Measurements from ENCODE around the gene UPF1. TPM values are rescaled to one million over a fixed set of nuclear protein-coding genes. Genes with fewer than 3 reads are reported as not detected.
A peak's percentile ranks its signal among the peaks of the same experiment; 100 is the strongest.

UPF1 gene
- total and polyA plus RNA-seq, 3 experiments from 2014 or later, result 24.6 to 97.2 (median 96.8) TPM

DNA sequence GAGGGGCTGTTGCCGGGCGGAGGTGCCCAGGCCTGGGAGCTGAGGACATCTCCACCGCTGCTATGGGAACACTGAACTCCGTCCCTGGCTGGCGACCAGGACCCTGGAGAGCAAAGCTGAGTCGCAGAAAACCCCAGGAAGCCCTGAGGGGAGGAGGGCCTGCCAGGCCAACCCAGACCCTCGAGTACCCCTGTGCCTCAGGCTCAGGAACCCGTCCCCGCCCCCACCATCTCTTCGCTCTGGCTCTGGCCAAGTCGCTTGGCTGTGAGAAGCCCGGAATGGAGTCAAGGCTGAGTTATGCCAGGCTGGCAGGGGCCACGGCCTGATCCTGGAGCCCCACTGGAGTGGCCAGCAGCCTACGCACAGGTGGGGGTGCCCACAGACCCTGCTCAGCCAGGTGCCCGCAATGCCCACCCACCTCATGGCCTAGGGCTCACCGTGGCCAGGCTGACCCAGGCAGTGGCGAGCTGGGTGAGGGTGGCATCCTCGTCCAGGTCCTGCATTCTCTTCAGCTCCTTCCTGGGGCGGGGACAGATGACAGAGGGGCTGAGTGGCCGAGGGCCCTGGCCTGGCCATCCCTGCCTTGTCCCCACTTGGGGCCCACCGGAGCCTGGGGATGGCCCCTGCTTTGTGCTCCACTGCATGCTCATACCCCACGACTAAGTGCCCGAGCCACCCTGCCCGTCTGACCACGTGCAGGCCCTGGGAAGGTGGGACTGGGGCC lies 72.7 kb downstream of the UPF1 start:
- Histone ChIP-seq H3K9me3 (ENCODE audit: low read length) (no peaks in the 10 kb centered on the region), H3K27ac (ENCODE audit: low read depth, low read length) (no peak overlapping the region), H3K27me3 (ENCODE audit: insufficient read depth, low read length, poor library complexity, severe bottlenecking) (no peaks in the 10 kb centered on the region), H3K36me3 (ENCODE audit: insufficient read depth, low read length) (peaks cover 26% of the 10 kb centered on the region), H3K4me3 (ENCODE audit: low read length) (no peak overlapping the region), H3K4me1 (ENCODE audit: insufficient read depth, low read length) (no peaks in the 10 kb centered on the region)
- POLR2A ChIA-PET, result no interaction called here
- Mint-ChIP-seq H3K4me3 (no peak overlapping the region), H3K27ac (no peak overlapping the region), H3K36me3 (peaks cover 0 to 78% (median 2%) of the 10 kb centered on the region in 3 donors), H3K4me1 (no peaks in the 10 kb centered on the region), H3K27me3 (no peaks in the 10 kb centered on the region), H3K9me3 (no peaks in the 10 kb centered on the region)
- CTCF ChIA-PET, result no interaction called here
- DNase-seq, result no peak

- DNase-seq, result no peak
- POLR2A ChIA-PET, result no interaction called here
- no peak overlapping the region for H3K4me3 ChIP-seq (ENCODE audit: low read length)
- Mint-ChIP-seq H3K4me3 (no peak overlapping the region), H3K27ac (no peak overlapping the region), H3K4me1 (peaks cover 0 to 2% (median 0%) of the 10 kb centered on the region in 3 donors), H3K9me3 (no peaks in the 10 kb centered on the region), H3K36me3 (peaks cover 0 to 78% (median 6%) of the 10 kb centered on the region in 3 donors), H3K27me3 (no peaks in the 10 kb centered on the region)
- H3K27ac ChIP-seq (ENCODE audit: low read depth, low read length), result no peak overlapping the region
- CTCF ChIA-PET, result no interaction called here
- no peaks in the 10 kb centered on the region for H3K27me3 ChIP-seq (ENCODE audit: insufficient read depth, low read length, poor library complexity, severe bottlenecking)
- no peaks in the 10 kb centered on the region for H3K9me3 ChIP-seq (ENCODE audit: low read length)
- H3K4me1 ChIP-seq (ENCODE audit: insufficient read depth, low read length), result no peaks in the 10 kb centered on the region
- H3K36me3 ChIP-seq (ENCODE audit: insufficient read depth, low read length), result peaks cover 26% of the 10 kb centered on the region
Measured at GRCh38 chr19:18905058-18905456, 73.3 kb downstream of the UPF1 start.

DNA sequence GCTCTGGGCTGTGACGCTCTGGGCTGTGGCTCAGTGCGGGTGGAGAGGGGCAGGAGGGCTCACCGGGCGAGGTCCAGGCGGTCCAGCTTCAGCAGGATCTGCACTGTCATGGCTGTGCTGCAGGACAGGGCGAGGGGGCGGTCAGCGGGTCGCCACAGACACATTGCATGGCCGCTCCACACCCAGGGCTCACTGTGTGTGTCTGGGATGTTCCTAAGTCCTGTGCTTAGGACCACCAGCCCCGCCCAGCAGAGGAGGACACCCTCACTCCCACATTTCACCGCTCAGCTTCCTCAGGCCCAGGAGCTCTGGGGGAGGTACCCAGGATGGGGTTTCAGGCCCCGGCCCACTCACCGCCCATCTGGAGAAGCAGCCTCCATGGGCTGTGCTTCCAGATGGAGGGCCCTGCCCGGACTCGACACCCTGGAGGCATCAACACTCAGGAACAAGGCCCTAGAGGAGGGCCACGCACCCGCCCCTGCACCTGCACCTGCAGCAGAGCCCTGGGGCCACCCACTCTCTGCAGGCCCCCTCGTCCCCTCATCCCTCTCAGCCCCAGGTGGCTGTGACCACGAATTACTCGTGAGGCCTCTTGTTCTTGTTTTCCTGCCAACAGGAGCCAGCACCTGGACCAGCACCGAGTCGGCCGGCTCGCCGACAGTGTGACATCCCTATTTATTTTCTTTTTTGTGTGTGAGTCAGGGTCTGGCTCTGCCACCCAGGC lies 73.9 kb downstream of the UPF1 start:
- no peaks in the 10 kb centered on the region for H3K9me3 Mint-ChIP-seq
- no peak overlapping the region for H3K27ac Mint-ChIP-seq
- no peak overlapping the region for H3K27ac ChIP-seq (ENCODE audit: low read depth, low read length)
- DNase-seq, result no peak
- H3K36me3 Mint-ChIP-seq, result peaks cover 0 to 75% (median 6%) of the 10 kb centered on the region in 3 donors
- H3K4me1 Mint-ChIP-seq, result peaks cover 0 to 2% (median 0%) of the 10 kb centered on the region in 3 donors
- ChIA-PET CTCF (no interaction called here), POLR2A (no interaction called here)
- H3K4me3 ChIP-seq (ENCODE audit: low read length), result no peak overlapping the region
- peaks cover 26% of the 10 kb centered on the region for H3K36me3 ChIP-seq (ENCODE audit: insufficient read depth, low read length)
- H3K27me3 ChIP-seq (ENCODE audit: insufficient read depth, low read length, poor library complexity, severe bottlenecking), result no peaks in the 10 kb centered on the region
- H3K27me3 Mint-ChIP-seq, result no peaks in the 10 kb centered on the region
- H3K4me1 ChIP-seq (ENCODE audit: insufficient read depth, low read length), result no peaks in the 10 kb centered on the region
- H3K4me3 Mint-ChIP-seq, result peak overlapping the region in 1 of 7 donors; percentile 24
- H3K9me3 ChIP-seq (ENCODE audit: low read length), result no peaks in the 10 kb centered on the region

- H3K27ac Mint-ChIP-seq, result no peak overlapping the region
- no peak overlapping the region for H3K4me3 ChIP-seq (ENCODE audit: low read length)
- peaks cover 0 to 2% (median 0%) of the 10 kb centered on the region in 3 donors for H3K4me1 Mint-ChIP-seq
- H3K27me3 ChIP-seq (ENCODE audit: insufficient read depth, low read length, poor library complexity, severe bottlenecking), result no peaks in the 10 kb centered on the region
- H3K4me1 ChIP-seq (ENCODE audit: insufficient read depth, low read length), result no peaks in the 10 kb centered on the region
- no peak for DNase-seq
- H3K27ac ChIP-seq (ENCODE audit: low read depth, low read length), result no peak overlapping the region
- H3K27me3 Mint-ChIP-seq, result no peaks in the 10 kb centered on the region
- no peak overlapping the region for H3K4me3 Mint-ChIP-seq
- H3K9me3 ChIP-seq (ENCODE audit: low read length), result no peaks in the 10 kb centered on the region
- H3K9me3 Mint-ChIP-seq, result no peaks in the 10 kb centered on the region
- H3K36me3 ChIP-seq (ENCODE audit: insufficient read depth, low read length), result peaks cover 26% of the 10 kb centered on the region
- H3K36me3 Mint-ChIP-seq, result peaks cover 0 to 72% (median 4%) of the 10 kb centered on the region in 3 donors
- ChIA-PET POLR2A (no interaction called here), CTCF (no interaction called here)
Measured at GRCh38 chr19:18906605-18907519, 75.1 kb downstream of the UPF1 start.

DNA sequence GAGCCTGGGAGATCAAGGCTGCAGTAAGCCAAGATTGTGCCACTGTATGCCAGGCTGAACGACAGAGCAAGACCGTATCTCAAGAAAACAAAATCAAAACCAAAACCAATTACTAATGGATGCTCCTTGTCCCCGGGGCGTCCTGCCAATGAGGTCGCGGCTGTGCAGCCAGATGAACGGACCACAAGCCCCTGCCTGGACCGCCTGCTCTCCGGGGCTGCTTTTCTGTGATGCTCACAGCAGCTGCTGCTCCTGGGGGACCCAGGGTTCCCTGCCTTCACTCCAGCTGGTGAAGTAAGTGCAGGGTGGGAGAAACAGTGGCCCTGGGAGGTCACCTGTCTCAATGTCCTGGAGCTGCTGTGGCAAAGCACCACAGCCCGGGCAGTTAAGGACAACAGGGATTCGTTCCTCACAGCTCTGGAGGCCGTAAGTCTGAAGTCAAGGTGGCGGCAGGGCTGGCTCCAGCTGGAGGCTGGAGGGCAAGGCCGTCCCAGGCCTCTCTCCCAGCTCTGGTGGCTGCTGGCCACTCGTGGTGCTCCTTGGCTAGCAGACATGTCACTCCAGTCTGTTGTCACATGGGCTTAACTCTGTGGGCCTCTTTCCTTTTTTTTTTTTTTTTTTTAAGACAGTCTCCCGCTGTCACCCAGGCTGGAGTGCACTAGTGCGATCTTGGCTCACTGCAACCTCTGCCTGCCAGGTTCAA lies 77.3 kb downstream of the UPF1 start:
- Histone ChIP-seq H3K36me3 (ENCODE audit: insufficient read depth, low read length) (peaks cover 26% of the 10 kb centered on the region), H3K9me3 (ENCODE audit: low read length) (no peaks in the 10 kb centered on the region), H3K4me3 (ENCODE audit: low read length) (no peak overlapping the region), H3K27me3 (ENCODE audit: insufficient read depth, low read length, poor library complexity, severe bottlenecking) (no peaks in the 10 kb centered on the region), H3K27ac (ENCODE audit: low read depth, low read length) (no peak overlapping the region), H3K4me1 (ENCODE audit: insufficient read depth, low read length) (no peaks in the 10 kb centered on the region)
- ChIA-PET CTCF (no interaction called here), POLR2A (no interaction called here)
- DNase-seq, result no peak
- Mint-ChIP-seq H3K27me3 (peaks cover 0 to 2% of the 10 kb centered on the region in 2 donors), H3K36me3 (peaks cover 0 to 78% (median 7%) of the 10 kb centered on the region in 3 donors), H3K27ac (no peak overlapping the region), H3K4me1 (peaks cover 4 to 13% (median 7%) of the 10 kb centered on the region in 3 donors), H3K4me3 (no peak overlapping the region), H3K9me3 (no peaks in the 10 kb centered on the region)

GRCh38 chr19:18910010-18910409 lies 78.3 kb downstream of the UPF1 start:
- no peak overlapping the region for H3K4me3 ChIP-seq (ENCODE audit: low read length)
- no peaks in the 10 kb centered on the region for H3K27me3 ChIP-seq (ENCODE audit: insufficient read depth, low read length, poor library complexity, severe bottlenecking)
- POLR2A ChIA-PET, result no interaction called here
- DNase-seq, result no peak
- no peaks in the 10 kb centered on the region for H3K9me3 Mint-ChIP-seq
- CTCF ChIA-PET, result interaction anchor here (0.9 kb wide), 1 partner anchor 9 kb away, joined by 3 read pairs; the partner anchor contains the start of genes COPE and DDX49
- H3K36me3 ChIP-seq (ENCODE audit: insufficient read depth, low read length), result peaks cover 18% of the 10 kb centered on the region
- peaks cover 6 to 14% (median 8%) of the 10 kb centered on the region in 3 donors for H3K4me1 Mint-ChIP-seq
- H3K27me3 Mint-ChIP-seq, result peaks cover 0 to 2% of the 10 kb centered on the region in 2 donors
- no peak overlapping the region for H3K27ac ChIP-seq (ENCODE audit: low read depth, low read length)
- H3K9me3 ChIP-seq (ENCODE audit: low read length), result no peaks in the 10 kb centered on the region
- H3K4me1 ChIP-seq (ENCODE audit: insufficient read depth, low read length), result no peaks in the 10 kb centered on the region
- no peak overlapping the region for H3K27ac Mint-ChIP-seq
- no peak overlapping the region for H3K4me3 Mint-ChIP-seq
- H3K36me3 Mint-ChIP-seq, result peaks cover 0 to 79% (median 7%) of the 10 kb centered on the region in 3 donors

DNA sequence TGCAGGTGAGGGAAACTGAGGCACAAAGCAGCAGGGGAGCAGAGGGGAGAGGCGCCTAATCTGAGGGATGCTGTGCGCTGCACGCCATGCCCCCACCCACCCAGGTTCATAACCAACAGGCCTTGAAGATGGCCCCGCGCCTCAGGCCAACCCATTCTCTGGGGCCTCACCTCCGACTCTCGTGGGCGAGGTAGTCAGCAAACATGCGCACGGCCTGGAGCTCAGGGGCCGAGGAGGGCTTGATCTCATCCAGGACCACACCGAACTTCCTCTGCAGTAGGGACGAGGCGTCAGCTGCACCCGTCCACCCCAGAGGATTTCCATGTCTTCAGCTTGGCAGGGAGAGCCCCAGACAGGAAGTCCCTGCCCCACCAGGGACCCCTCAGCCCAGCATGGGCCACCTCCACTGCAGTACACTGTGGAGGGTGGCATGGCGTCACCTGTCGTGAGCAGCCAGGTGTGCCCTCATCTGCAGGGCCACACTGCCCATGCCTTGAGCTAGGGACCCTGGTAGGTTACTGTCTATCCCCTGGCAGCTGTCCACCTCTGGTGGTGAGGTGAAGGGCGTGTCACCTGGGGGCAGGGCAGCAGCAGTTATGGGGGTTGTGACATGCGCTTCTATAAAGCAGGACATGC lies 79.2 kb downstream of the UPF1 start:
- H3K9me3 Mint-ChIP-seq, result no peaks in the 10 kb centered on the region
- Histone ChIP-seq H3K36me3 (ENCODE audit: insufficient read depth, low read length) (peaks cover 12% of the 10 kb centered on the region), H3K4me1 (ENCODE audit: insufficient read depth, low read length) (no peaks in the 10 kb centered on the region), H3K9me3 (ENCODE audit: low read length) (no peaks in the 10 kb centered on the region), H3K27me3 (ENCODE audit: insufficient read depth, low read length, poor library complexity, severe bottlenecking) (no peaks in the 10 kb centered on the region), H3K4me3 (ENCODE audit: low read length) (no peak overlapping the region), H3K27ac (ENCODE audit: low read depth, low read length) (no peak overlapping the region)
- peaks cover 9 to 23% (median 12%) of the 10 kb centered on the region in 3 donors for H3K4me1 Mint-ChIP-seq
- peaks cover 0 to 78% (median 7%) of the 10 kb centered on the region in 3 donors for H3K36me3 Mint-ChIP-seq
- CTCF ChIA-PET, result interaction anchor here (0.9 kb wide), 1 partner anchor 8 kb away, joined by 3 read pairs; the partner anchor contains the start of genes COPE and DDX49
- H3K27ac Mint-ChIP-seq, result no peak overlapping the region
- no peak overlapping the region for H3K4me3 Mint-ChIP-seq
- no peak for DNase-seq
- POLR2A ChIA-PET, result no interaction called here
- H3K27me3 Mint-ChIP-seq, result peaks cover 0 to 2% of the 10 kb centered on the region in 2 donors
